Neural crest cell (in vitro differentiated cells): ENCODE results near the gene ARHGEF2. TPM values are rescaled to one million over a fixed set of nuclear protein-coding genes. Genes with fewer than 3 reads are reported as not detected.

Experiments
- DNase-seq: peaks from one replicate; pipeline ENCODE4 v3.0.0; 2021; ENCODE audit warnings: low read depth, mixed read lengths, low spot score
- H3K27ac Mint-ChIP-seq: one replicate; pipeline ENCODE4 v1.8.0; 2021; ENCODE audit warnings: mild to moderate bottlenecking, mixed read lengths; ENCODE audit not compliant: unreplicated experiment
- H3K27me3 Mint-ChIP-seq: 2 replicates; pipeline ENCODE4 v1.8.0; 2021; ENCODE audit warnings: low read depth, mild to moderate bottlenecking, mixed read lengths
- H3K36me3 Mint-ChIP-seq: 2 replicates; pipeline ENCODE4 v1.8.0; 2021; ENCODE audit warnings: low read depth, mild to moderate bottlenecking, mixed read lengths
- H3K4me1 Mint-ChIP-seq: 2 replicates; pipeline ENCODE4 v1.8.0; 2021; ENCODE audit warnings: mixed read lengths
- H3K4me3 Mint-ChIP-seq: one replicate; pipeline ENCODE4 v1.8.0; 2021; ENCODE audit warnings: mild to moderate bottlenecking, mixed read lengths
- H3K9me3 Mint-ChIP-seq: 2 replicates; pipeline ENCODE4 v1.8.0; 2021; ENCODE audit warnings: mixed read lengths
- microRNA-seq: library from miRNA; unstranded; fragments of <30 nt; microRNA quantifications from one replicate; pipeline ENCODE4, GENCODE V29; 2020
- total RNA-seq: library from RNA; stranded (reverse); gene quantifications from 2 replicates; pipeline ENCODE4 v1.2.1, GENCODE V29; 2021
- TF ChIP-seq, protein P1 (sequence below): fragments of 200-600 bp; sonication (generic); conservative IDR thresholded peaks from 2 replicates; pipeline ENCODE4 v1.5.0; 2021; ENCODE audit warnings: antibody characterized with exemption, mild to moderate bottlenecking

The ARHGEF2 gene
- total RNA-seq, 1 donor from 2014 or later: 97.6 TPM

DNA sequence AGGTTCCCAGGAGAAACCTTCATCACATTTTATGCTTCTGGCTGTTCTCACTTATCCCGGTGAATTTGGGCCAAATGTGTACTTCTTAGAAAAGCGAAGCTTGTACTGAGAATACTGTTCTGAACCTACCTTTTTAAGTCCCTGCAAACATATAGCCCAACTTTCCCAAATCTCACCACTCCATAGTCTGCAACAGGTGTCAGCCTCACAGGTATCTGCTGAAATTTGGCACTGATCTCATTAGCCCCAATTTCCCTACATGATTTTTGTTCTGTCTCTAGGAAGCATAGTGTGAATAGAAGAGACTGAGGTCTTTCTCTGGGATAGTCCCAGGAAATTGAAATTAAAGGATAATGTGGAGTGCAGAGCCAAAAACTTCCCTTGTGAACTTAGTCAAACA lies 78.7 kb downstream of the ARHGEF2 start:
- peaks cover 11% of the 10 kb centered on the region for H3K36me3 Mint-ChIP-seq

GRCh38 chr1:155898888-155899287 lies 79.5 kb downstream of the ARHGEF2 start:
- no peaks in the 10 kb centered on the region for H3K27me3 Mint-ChIP-seq
- no peaks in the 10 kb centered on the region for H3K4me1 Mint-ChIP-seq
- H3K9me3 Mint-ChIP-seq: no peaks in the 10 kb centered on the region
- H3K27ac Mint-ChIP-seq: no peak overlapping the region
- no peak for DNase-seq
- TF ChIP-seq, protein P1, sequence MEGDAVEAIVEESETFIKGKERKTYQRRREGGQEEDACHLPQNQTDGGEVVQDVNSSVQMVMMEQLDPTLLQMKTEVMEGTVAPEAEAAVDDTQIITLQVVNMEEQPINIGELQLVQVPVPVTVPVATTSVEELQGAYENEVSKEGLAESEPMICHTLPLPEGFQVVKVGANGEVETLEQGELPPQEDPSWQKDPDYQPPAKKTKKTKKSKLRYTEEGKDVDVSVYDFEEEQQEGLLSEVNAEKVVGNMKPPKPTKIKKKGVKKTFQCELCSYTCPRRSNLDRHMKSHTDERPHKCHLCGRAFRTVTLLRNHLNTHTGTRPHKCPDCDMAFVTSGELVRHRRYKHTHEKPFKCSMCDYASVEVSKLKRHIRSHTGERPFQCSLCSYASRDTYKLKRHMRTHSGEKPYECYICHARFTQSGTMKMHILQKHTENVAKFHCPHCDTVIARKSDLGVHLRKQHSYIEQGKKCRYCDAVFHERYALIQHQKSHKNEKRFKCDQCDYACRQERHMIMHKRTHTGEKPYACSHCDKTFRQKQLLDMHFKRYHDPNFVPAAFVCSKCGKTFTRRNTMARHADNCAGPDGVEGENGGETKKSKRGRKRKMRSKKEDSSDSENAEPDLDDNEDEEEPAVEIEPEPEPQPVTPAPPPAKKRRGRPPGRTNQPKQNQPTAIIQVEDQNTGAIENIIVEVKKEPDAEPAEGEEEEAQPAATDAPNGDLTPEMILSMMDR: no peak
- no peak overlapping the region for H3K4me3 Mint-ChIP-seq
- H3K36me3 Mint-ChIP-seq: peaks cover 6% of the 10 kb centered on the region

More for the DNA sequence above, 78.7 kb downstream of the ARHGEF2 start:
- TF ChIP-seq, protein P1: no peak
- DNase-seq: no peak
- Mint-ChIP-seq H3K4me1 (no peaks in the 10 kb centered on the region), H3K4me3 (no peak overlapping the region), H3K9me3 (no peaks in the 10 kb centered on the region), H3K27me3 (no peaks in the 10 kb centered on the region), H3K27ac (no peak overlapping the region)

DNA sequence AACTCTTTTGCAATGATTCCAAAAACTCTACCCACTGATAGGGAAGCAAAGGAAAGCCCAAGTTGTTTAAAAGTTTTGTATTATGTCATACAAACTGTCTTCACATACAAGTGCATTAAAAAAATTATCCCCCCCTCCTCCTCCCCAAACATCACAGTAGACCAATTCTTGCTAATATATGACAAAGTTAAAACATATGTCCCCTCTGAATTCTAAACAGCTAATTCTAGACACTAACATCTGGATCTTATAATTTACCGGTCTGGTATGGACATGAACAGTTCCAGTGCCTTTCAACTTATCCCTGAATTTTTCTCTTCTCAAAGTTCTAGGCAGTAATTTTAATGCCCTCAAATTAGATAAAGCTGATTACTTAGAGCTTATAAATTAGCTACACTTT lies 80.6 kb downstream of the ARHGEF2 start:
- no peak for DNase-seq
- no peaks in the 10 kb centered on the region for H3K27me3 Mint-ChIP-seq
- H3K36me3 Mint-ChIP-seq: peaks cover 6% of the 10 kb centered on the region
- no peak overlapping the region for H3K27ac Mint-ChIP-seq
- H3K4me1 Mint-ChIP-seq: peaks cover 4% of the 10 kb centered on the region
- H3K4me3 Mint-ChIP-seq: no peak overlapping the region
- TF ChIP-seq, protein P1: no peak
- no peaks in the 10 kb centered on the region for H3K9me3 Mint-ChIP-seq

Small RNAs within 50 kb of the gene (microRNA-seq; reads per million reads assigned to microRNA genes)
- 1.8 reads per million for gene MIR6738

Other genes with a start within 250 kb of the ARHGEF2 start
- gene GON4L, start 121.3 kb downstream of the ARHGEF2 start, total RNA-seq: 58.4 and 59.5 TPM in 2 replicates
- 19.8 and 20.0 TPM in 2 replicates for gene SYT11, start 119.0 kb downstream of the ARHGEF2 start, total RNA-seq
- 34.5 and 35.3 TPM in 2 replicates for gene RIT1, start 67.2 kb downstream of the ARHGEF2 start, total RNA-seq
- 69.9 and 71.2 TPM in 2 replicates for gene KHDC4, start 44.1 kb downstream of the ARHGEF2 start, total RNA-seq
- gene RXFP4, start 36.9 kb downstream of the ARHGEF2 start, total RNA-seq: not detected in 2 replicates
- gene SSR2, start 42.4 kb upstream of the ARHGEF2 start, total RNA-seq: 236 and 255 TPM in 2 replicates
- 70.4 and 78.0 TPM in 2 replicates for gene UBQLN4, start 75.3 kb upstream of the ARHGEF2 start, total RNA-seq
- gene LAMTOR2, start 76.2 kb upstream of the ARHGEF2 start, total RNA-seq: 49.4 and 55.6 TPM in 2 replicates
- gene RAB25, start 82.6 kb upstream of the ARHGEF2 start, total RNA-seq: not detected in 2 replicates
- 114 and 120 TPM in 2 replicates for gene MEX3A, start 103.9 kb upstream of the ARHGEF2 start, total RNA-seq
- gene LMNA, start 136.2 kb upstream of the ARHGEF2 start, total RNA-seq: 51.0 and 51.7 TPM in 2 replicates
- 1.3 and 2.1 TPM in 2 replicates for gene SEMA4A, start 175.0 kb upstream of the ARHGEF2 start, total RNA-seq
- gene SLC25A44, start 215.6 kb upstream of the ARHGEF2 start, total RNA-seq: 19.1 and 22.7 TPM in 2 replicates
- 82.5 and 83.3 TPM in 2 replicates for gene PMF1, start 234.5 kb upstream of the ARHGEF2 start, total RNA-seq